ENCODE data around the gene MS4A8. TPM values are rescaled to one million over a fixed set of nuclear protein-coding genes. Genes with fewer than 3 reads are reported as not detected.

Gene MS4A8
- total and polyA plus RNA-seq, 10 of the 15 experiments (the other 5 are each of a cell fraction or from before 2014, with no cell fraction given), result 0.04 TPM; not detected in 9

- TF ChIP-seq ZNF592 (IDR thresholded peaks at IDR 0.05) (no peak), BCL11A (IDR thresholded peaks at IDR 0.05; ENCODE audit: low read depth, low read length) (no peak), USF1 (IDR thresholded peaks at IDR 0.05; ENCODE audit: borderline replicate concordance, extremely low read length, insufficient read depth, low read depth, low read length) (no peak), EZH2 (IDR thresholded peaks at IDR 0.05; ENCODE audit: borderline replicate concordance, control insufficient read depth, low read depth, low read length) (no peak), YBX1 (IDR thresholded peaks at IDR 0.05) (no peak)
Measured at GRCh38 chr11:60699936-60700335, 524 bp downstream of the MS4A8 start (continued).

Data from GM12878 (cell line).